GM12874 (cell line): Measurements from ENCODE around the gene MORN3.

Experiments used
- CTCF ChIP-seq: IDR thresholded peaks from 2 replicates; pipeline ENCODE4 v1.5.1; 2011; ENCODE audit warnings: low read depth, mild to moderate bottlenecking, control low read depth, low read length, moderate library complexity; ENCODE audit not compliant: insufficient read depth

Gene MORN3

GRCh38 chr12:121673013-121673511 is 3.6 kb upstream of the MORN3 start:
- no peak for TF ChIP-seq CTCF

- peak; percentile 62 for TF ChIP-seq CTCF
Measured at GRCh38 chr12:121668750-121669520, 519 bp downstream of the MORN3 start.

GRCh38 chr12:121663610-121663929 is 5.9 kb downstream of the MORN3 start:
- TF ChIP-seq CTCF = no peak

- no peak for TF ChIP-seq CTCF
Measured at GRCh38 chr12:121657305-121658008, 12.0 kb downstream of the MORN3 start.

GRCh38 chr12:121656122-121656521 is 13.3 kb downstream of the MORN3 start:
- no peak for TF ChIP-seq CTCF

GRCh38 chr12:121653999-121654398 is 15.5 kb downstream of the MORN3 start:
- TF ChIP-seq CTCF = no peak

GRCh38 chr12:121652767-121653497 is 16.5 kb downstream of the MORN3 start:
- TF ChIP-seq CTCF = no peak
